ENCODE results near the gene USP35.

DNA sequence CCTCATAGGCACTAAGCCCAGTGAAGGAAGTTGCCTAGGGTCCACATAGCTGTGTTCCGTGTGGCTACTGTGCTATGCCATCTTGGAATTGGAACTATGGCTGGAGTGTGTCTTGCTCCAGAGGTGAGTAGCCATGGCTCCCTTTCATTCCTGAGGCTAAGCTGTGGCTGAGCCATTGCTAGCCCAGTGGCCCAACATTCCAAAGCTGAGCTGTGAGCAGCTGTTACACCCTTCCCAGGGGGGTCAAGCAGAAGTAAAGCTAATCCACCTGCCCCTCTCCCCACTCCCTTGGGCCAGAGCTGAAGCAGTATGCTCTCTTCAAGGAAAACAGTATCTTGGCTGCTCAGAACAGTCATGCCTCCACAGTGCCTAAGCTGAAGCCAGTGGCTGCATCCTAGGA lies 51.1 kb downstream of the USP35 start:
- TF ChIP-seq CTCF (IDR thresholded peaks at IDR 0.05 in 2 of 3, conservative IDR thresholded peaks at IDR 0.05 in 1 of 3; ENCODE audit: borderline replicate concordance in 1 of 3, insufficient read depth in 1 of 3, low read depth in 2 of 3, low read length in 2 of 3) (no peak), POLR2AphosphoS5 (IDR thresholded peaks at IDR 0.05; ENCODE audit: low read depth, low read length) (no peak)
